Measurements from ENCODE around the gene BCL11A. TPM values are rescaled to one million over a fixed set of nuclear protein-coding genes. Genes with fewer than 3 reads are reported as not detected.

BCL11A gene
- total RNA-seq, 1 donor from 2014 or later, result 27.1 TPM

GRCh38 chr2:60519231-60519863 is 34.1 kb downstream of the BCL11A start:
- Histone ChIP-seq H3K9me3 (replicated peaks) (no peaks in the 10 kb centered on the region), H3K27ac (replicated peaks) (no peak overlapping the region), H3K4me3 (no peak overlapping the region), H3K4me1 (peaks cover 91% of the 10 kb centered on the region), H3K36me3 (no peaks in the 10 kb centered on the region), H3K27me3 (ENCODE audit: low read depth) (no peaks in the 10 kb centered on the region)
- TF ChIP-seq CTCF (IDR thresholded peaks at IDR 0.05; ENCODE audit: borderline replicate concordance), result no peak
- intact Hi-C loops (cut with micrococcal nuclease), result no loop called here
- no peak for DNase-seq

GRCh38 chr2:60518567-60518966 is 34.9 kb downstream of the BCL11A start:
- no peak for DNase-seq
- no peak for TF ChIP-seq CTCF (IDR thresholded peaks at IDR 0.05; ENCODE audit: borderline replicate concordance)
- Histone ChIP-seq H3K36me3 (no peaks in the 10 kb centered on the region), H3K9me3 (replicated peaks) (no peaks in the 10 kb centered on the region), H3K27ac (replicated peaks) (no peak overlapping the region), H3K4me1 (peaks cover 83% of the 10 kb centered on the region), H3K4me3 (no peak overlapping the region), H3K27me3 (ENCODE audit: low read depth) (no peaks in the 10 kb centered on the region)
- intact Hi-C loops (cut with micrococcal nuclease), result no loop called here

- peaks cover 72% of the 10 kb centered on the region for H3K4me1 ChIP-seq
- TF ChIP-seq CTCF (IDR thresholded peaks at IDR 0.05; ENCODE audit: borderline replicate concordance), result no peak
- intact Hi-C loops (cut with micrococcal nuclease), result no loop called here
- no peak for DNase-seq
- no peak overlapping the region for H3K4me3 ChIP-seq
- no peaks in the 10 kb centered on the region for H3K36me3 ChIP-seq
- no peaks in the 10 kb centered on the region for H3K9me3 ChIP-seq (replicated peaks)
- H3K27ac ChIP-seq (replicated peaks), result no peak overlapping the region
- no peaks in the 10 kb centered on the region for H3K27me3 ChIP-seq (ENCODE audit: low read depth)
Observed at GRCh38 chr2:60517446-60517845, 36.0 kb downstream of the BCL11A start.

GRCh38 chr2:60516826-60517225 is 36.6 kb downstream of the BCL11A start:
- no peak for DNase-seq
- TF ChIP-seq CTCF (IDR thresholded peaks at IDR 0.05; ENCODE audit: borderline replicate concordance), result no peak
- Histone ChIP-seq H3K4me1 (peaks cover 65% of the 10 kb centered on the region), H3K36me3 (no peaks in the 10 kb centered on the region), H3K4me3 (no peak overlapping the region), H3K27ac (replicated peaks) (no peak overlapping the region), H3K27me3 (ENCODE audit: low read depth) (no peaks in the 10 kb centered on the region), H3K9me3 (replicated peaks) (no peaks in the 10 kb centered on the region)
- intact Hi-C loops (cut with micrococcal nuclease), result no loop called here

GRCh38 chr2:60516383-60516811 is 37.1 kb downstream of the BCL11A start:
- Histone ChIP-seq H3K9me3 (replicated peaks) (no peaks in the 10 kb centered on the region), H3K4me1 (peaks cover 65% of the 10 kb centered on the region), H3K27ac (replicated peaks) (no peak overlapping the region), H3K4me3 (no peak overlapping the region), H3K27me3 (ENCODE audit: low read depth) (no peaks in the 10 kb centered on the region), H3K36me3 (no peaks in the 10 kb centered on the region)
- DNase-seq, result no peak
- intact Hi-C loops (cut with micrococcal nuclease), result no loop called here
- TF ChIP-seq CTCF (IDR thresholded peaks at IDR 0.05; ENCODE audit: borderline replicate concordance), result no peak

Data from left ventricle myocardium inferior (tissue), 1 donor.